Measurements from ENCODE around the gene RLN3.
A peak's percentile ranks its signal among the peaks of the same experiment; 100 is the strongest.

The RLN3 gene

GRCh38 chr19:13981021-13981420 lies 46.9 kb upstream of the RLN3 start:
- no peak for DNase-seq (ENCODE audit: low spot score)
- POLR2A ChIA-PET (ENCODE audit: low non-redundant PET): no interaction called here
- CTCF ChIA-PET: interaction anchor here (0.6 to 1.0 kb wide), 3 partner anchors 91 to 329 kb away, joined by 3 to 5 read pairs (median 5); no protein-coding TSS in a partner anchor

GRCh38 chr19:13981467-13981866 lies 46.5 kb upstream of the RLN3 start:
- peak overlapping the region; percentile 3 for H3K27ac ChIP-seq
- DNase-seq (ENCODE audit: low spot score): no peak
- ChIA-PET POLR2A (ENCODE audit: low non-redundant PET) (no interaction called here), CTCF (interaction anchor here (0.7 to 1.0 kb wide), 2 partner anchors 91 to 92 kb away, joined by 3 to 5 read pairs; no protein-coding TSS in a partner anchor)
- TF ChIP-seq CTCF (conservative IDR thresholded peaks at IDR 0.05; ENCODE audit: low read depth): no peak

More at GRCh38 chr19:13981021-13981420, 46.9 kb upstream of the RLN3 start:
- H3K27ac ChIP-seq: peak overlapping the region; percentile 3
- no peak for TF ChIP-seq CTCF (conservative IDR thresholded peaks at IDR 0.05; ENCODE audit: low read depth)

GRCh38 chr19:13981988-13982501 lies 45.9 kb upstream of the RLN3 start:
- no peak for DNase-seq (ENCODE audit: low spot score)
- ChIA-PET POLR2A (ENCODE audit: low non-redundant PET) (no interaction called here), CTCF (interaction anchor here (0.6 to 1.0 kb wide), 2 partner anchors 91 to 101 kb away, joined by 4 to 5 read pairs; no protein-coding TSS in a partner anchor)
- H3K27ac ChIP-seq: peak overlapping the region; percentile 3; the same call in 1 of the 2 replicates
- TF ChIP-seq CTCF (conservative IDR thresholded peaks at IDR 0.05; ENCODE audit: low read depth): no peak

- POLR2A ChIA-PET (ENCODE audit: low non-redundant PET): no interaction called here
- H3K27ac ChIP-seq: peak overlapping the region; percentile 19; the same call in 1 of the 2 replicates
- no peak for DNase-seq (ENCODE audit: low spot score)
- CTCF ChIA-PET: interaction anchor here (0.6 kb wide), 1 partner anchor 102 kb away, joined by 4 read pairs; no protein-coding TSS in a partner anchor
- no peak for TF ChIP-seq CTCF (conservative IDR thresholded peaks at IDR 0.05; ENCODE audit: low read depth)
Measured at GRCh38 chr19:13982773-13983172, 45.2 kb upstream of the RLN3 start.

GRCh38 chr19:13983213-13983889 lies 44.6 kb upstream of the RLN3 start:
- no peak for DNase-seq (ENCODE audit: low spot score)
- CTCF ChIA-PET: no interaction called here

GRCh38 chr19:13984186-13984585 lies 43.8 kb upstream of the RLN3 start:
- ChIA-PET POLR2A (ENCODE audit: low non-redundant PET) (no interaction called here), CTCF (no interaction called here)
- no peak overlapping the region for H3K27ac ChIP-seq
- TF ChIP-seq CTCF (conservative IDR thresholded peaks at IDR 0.05; ENCODE audit: low read depth): no peak
- DNase-seq (ENCODE audit: low spot score): no peak

More at GRCh38 chr19:13983213-13983889, 44.6 kb upstream of the RLN3 start:
- TF ChIP-seq CTCF (conservative IDR thresholded peaks at IDR 0.05; ENCODE audit: low read depth): no peak
- POLR2A ChIA-PET (ENCODE audit: low non-redundant PET): no interaction called here
- H3K27ac ChIP-seq: peak overlapping the region; percentile 19; the same call in 1 of the 2 replicates

All from RWPE1 (cell line).